Endodermal cell (in vitro differentiated cells): ENCODE results near the gene SLC6A18. TPM values are rescaled to one million over a fixed set of nuclear protein-coding genes. Genes with fewer than 3 reads are reported as not detected.

Experiments
- DNase-seq: peaks from one replicate; pipeline ENCODE4 v3.0.0-alpha.2; 2017
- H3K27ac ChIP-seq: 2 replicates; pipeline ENCODE4 v1.5.1; 2013; ENCODE audit warnings: mild to moderate bottlenecking, low read depth, low read length, moderate library complexity
- H3K27me3 ChIP-seq: 2 replicates; pipeline ENCODE4 v1.6.1; 2013; ENCODE audit warnings: mild to moderate bottlenecking, low read length, moderate library complexity; ENCODE audit not compliant: insufficient read depth, control insufficient read depth, poor library complexity, severe bottlenecking
- H3K36me3 ChIP-seq: 2 replicates; pipeline ENCODE4 v1.7.0; 2013; ENCODE audit warnings: mild to moderate bottlenecking, low read length, moderate library complexity; ENCODE audit not compliant: control insufficient read depth, insufficient read depth
- H3K4me1 ChIP-seq: one replicate; pipeline ENCODE4 v1.7.0; 2013; ENCODE audit warnings: low read length; ENCODE audit not compliant: control insufficient read depth, insufficient read depth
- H3K4me3 ChIP-seq: 2 replicates; pipeline ENCODE4 v1.5.1; 2013; ENCODE audit warnings: mild to moderate bottlenecking, low read length, moderate library complexity
- H3K9ac ChIP-seq: 2 replicates; pipeline ENCODE4 v1.6.1; 2013; ENCODE audit warnings: mild to moderate bottlenecking, low read length, moderate library complexity; ENCODE audit not compliant: poor library complexity, severe bottlenecking; ENCODE audit errors: extremely low read depth
- H3K9me3 ChIP-seq: 2 replicates; pipeline ENCODE4 v1.6.1; 2013; ENCODE audit warnings: mild to moderate bottlenecking, low read length, moderate library complexity; ENCODE audit not compliant: control insufficient read depth
- H3K27ac Mint-ChIP-seq: 2 replicates; pipeline ENCODE4 v1.8.0; 2020; ENCODE audit warnings: mixed read lengths
- H3K27me3 Mint-ChIP-seq: 2 replicates; pipeline ENCODE4 v1.8.0; 2021; ENCODE audit warnings: mild to moderate bottlenecking, mixed read lengths; ENCODE audit not compliant: insufficient read depth
- H3K36me3 Mint-ChIP-seq: 2 replicates; pipeline ENCODE4 v1.8.0; 2020; ENCODE audit warnings: low read depth, mixed read lengths
- H3K4me1 Mint-ChIP-seq: 2 replicates; pipeline ENCODE4 v1.8.0; 2020; ENCODE audit warnings: mixed read lengths
- H3K4me3 Mint-ChIP-seq: 2 replicates; pipeline ENCODE4 v1.8.0; 2020; ENCODE audit warnings: mild to moderate bottlenecking, moderate library complexity, mixed read lengths
- H3K9me3 Mint-ChIP-seq: 2 replicates; pipeline ENCODE4 v1.8.0; 2020; ENCODE audit warnings: mild to moderate bottlenecking, mixed read lengths
- WGBS, 2 experiments: methylation state at CpG; one replicate each; pipeline versions ENCODE4 v1.1.5 to v1.1.7; 2013; ENCODE audit warnings: missing lambda C conversion rate in 2 of 2, mixed read lengths in 1 of 2; ENCODE audit not compliant: insufficient coverage in 1 of 2, insufficient read length in 1 of 2; 5-methylcytosine and 5-hydroxymethylcytosine counted together
- total RNA-seq, 2 donors: library from RNA; stranded (reverse); fragmentation: NEBNext Ultra II Directional in 1 of 2; extraction: Animal tissue kit (Norgen Biotek cat#: 25700) in 1 of 2; gene quantifications; 2 replicates in 1 of 2; 3 replicates in 1 of 2; pipeline ENCODE4 v1.2.1, GENCODE V29; 2021
- TF ChIP-seq, protein P1 (sequence below): fragments of 200-600 bp; sonication (generic); conservative IDR thresholded peaks from 2 replicates; pipeline ENCODE4 v1.5.0; 2021; ENCODE audit warnings: antibody characterized with exemption, mild to moderate bottlenecking

SLC6A18 gene
- total RNA-seq, 2 donors from 2014 or later: not detected

DNA sequence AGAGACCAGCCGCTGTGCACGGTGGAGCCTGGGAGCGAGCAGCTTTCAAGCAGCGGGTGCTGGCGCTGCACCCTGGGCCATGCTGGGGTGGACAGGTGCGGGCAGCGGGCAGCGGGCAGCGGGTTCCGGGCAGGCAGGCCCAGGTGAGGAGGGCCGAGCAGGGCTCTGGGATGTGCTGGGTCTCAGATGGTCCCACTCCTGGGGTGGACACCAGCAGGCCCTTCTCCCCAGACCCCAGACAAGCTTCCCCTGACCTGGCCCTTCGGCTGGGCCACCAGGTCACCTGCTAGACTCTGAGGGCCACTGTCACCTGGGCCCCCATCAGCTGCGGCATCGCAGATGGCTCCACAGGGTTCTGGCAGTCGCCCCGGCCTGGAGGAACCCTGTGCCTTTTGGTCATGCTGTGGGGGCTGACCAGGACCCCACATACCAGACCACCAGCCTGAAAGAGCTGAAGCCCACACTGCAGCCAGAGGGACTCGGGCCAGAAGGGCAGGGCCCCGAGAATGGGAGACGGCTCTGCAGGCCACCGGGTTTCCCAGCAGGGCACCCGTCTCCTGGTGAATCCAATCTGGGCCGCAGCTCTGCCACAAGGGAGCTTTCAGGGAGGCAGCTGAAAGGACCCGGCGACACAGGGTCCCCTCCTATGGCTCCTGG is 21.7 kb upstream of the SLC6A18 start:
- H3K9me3 ChIP-seq: no peaks in the 10 kb centered on the region
- Mint-ChIP-seq H3K36me3 (no peaks in the 10 kb centered on the region), H3K27me3 (peaks cover 3% of the 10 kb centered on the region), H3K9me3 (no peaks in the 10 kb centered on the region), H3K4me3 (no peak overlapping the region), H3K27ac (no peak overlapping the region), H3K4me1 (peaks cover 5% of the 10 kb centered on the region)
- no peak overlapping the region for H3K9ac ChIP-seq
- H3K36me3 ChIP-seq: no peaks in the 10 kb centered on the region
- TF ChIP-seq, protein P1, sequence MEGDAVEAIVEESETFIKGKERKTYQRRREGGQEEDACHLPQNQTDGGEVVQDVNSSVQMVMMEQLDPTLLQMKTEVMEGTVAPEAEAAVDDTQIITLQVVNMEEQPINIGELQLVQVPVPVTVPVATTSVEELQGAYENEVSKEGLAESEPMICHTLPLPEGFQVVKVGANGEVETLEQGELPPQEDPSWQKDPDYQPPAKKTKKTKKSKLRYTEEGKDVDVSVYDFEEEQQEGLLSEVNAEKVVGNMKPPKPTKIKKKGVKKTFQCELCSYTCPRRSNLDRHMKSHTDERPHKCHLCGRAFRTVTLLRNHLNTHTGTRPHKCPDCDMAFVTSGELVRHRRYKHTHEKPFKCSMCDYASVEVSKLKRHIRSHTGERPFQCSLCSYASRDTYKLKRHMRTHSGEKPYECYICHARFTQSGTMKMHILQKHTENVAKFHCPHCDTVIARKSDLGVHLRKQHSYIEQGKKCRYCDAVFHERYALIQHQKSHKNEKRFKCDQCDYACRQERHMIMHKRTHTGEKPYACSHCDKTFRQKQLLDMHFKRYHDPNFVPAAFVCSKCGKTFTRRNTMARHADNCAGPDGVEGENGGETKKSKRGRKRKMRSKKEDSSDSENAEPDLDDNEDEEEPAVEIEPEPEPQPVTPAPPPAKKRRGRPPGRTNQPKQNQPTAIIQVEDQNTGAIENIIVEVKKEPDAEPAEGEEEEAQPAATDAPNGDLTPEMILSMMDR: no peak
- H3K4me1 ChIP-seq: no peaks in the 10 kb centered on the region
- 88 to 95% methylated on average over 19 to 24 of the region's 24 CpGs for WGBS, 2 experiments
- H3K4me3 ChIP-seq: no peak overlapping the region
- H3K27ac ChIP-seq: no peak overlapping the region
- DNase-seq: no peak
- H3K27me3 ChIP-seq: peaks cover 9% of the 10 kb centered on the region

DNA sequence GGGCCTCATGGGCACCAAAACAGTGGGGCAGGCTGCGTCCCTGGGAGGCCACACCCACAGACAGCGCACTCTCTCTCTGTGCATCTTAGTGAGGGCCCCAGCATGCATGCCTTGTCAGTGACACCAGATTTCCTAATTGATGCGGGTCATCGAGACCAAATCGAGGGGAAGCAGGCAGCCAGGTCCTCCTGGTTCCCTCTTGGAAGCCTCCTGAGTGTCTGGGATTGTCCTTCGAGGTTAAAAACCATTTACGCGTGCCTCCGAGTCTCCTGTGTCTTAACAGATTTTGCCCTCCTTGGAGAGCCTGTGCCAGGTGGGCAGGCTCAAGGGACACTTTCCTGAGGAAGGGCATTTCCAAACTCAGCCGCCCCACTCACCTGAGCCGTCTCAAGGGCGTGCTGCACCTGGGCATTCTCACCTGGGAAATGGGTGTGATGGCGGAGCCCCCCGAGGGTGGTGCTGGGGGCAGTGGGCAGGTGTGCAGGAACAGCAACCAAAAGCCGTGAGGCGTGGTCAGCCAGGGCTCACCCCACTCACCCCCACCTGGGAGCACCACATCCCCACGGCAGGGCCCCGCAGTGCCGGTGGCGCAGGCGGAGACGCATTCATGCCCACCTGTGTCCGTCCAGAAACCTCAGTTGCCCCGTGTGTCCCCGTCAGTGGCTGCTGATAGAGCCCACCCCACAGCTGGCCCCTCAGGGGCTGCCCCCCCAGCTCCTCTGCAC is 21.1 kb upstream of the SLC6A18 start:
- 90 to 97% methylated on average over 16 to 25 of the region's 25 CpGs for WGBS, 2 experiments
- Mint-ChIP-seq H3K27me3 (peaks cover 3% of the 10 kb centered on the region), H3K36me3 (no peaks in the 10 kb centered on the region), H3K4me3 (no peak overlapping the region), H3K4me1 (peaks cover 5% of the 10 kb centered on the region), H3K9me3 (no peaks in the 10 kb centered on the region), H3K27ac (no peak overlapping the region)
- peaks cover 6% of the 10 kb centered on the region for H3K27me3 ChIP-seq
- H3K9ac ChIP-seq: no peak overlapping the region
- no peak overlapping the region for H3K27ac ChIP-seq
- no peaks in the 10 kb centered on the region for H3K9me3 ChIP-seq
- TF ChIP-seq, protein P1: no peak
- no peak for DNase-seq
- no peaks in the 10 kb centered on the region for H3K4me1 ChIP-seq
- H3K36me3 ChIP-seq: no peaks in the 10 kb centered on the region
- H3K4me3 ChIP-seq: no peak overlapping the region

DNA sequence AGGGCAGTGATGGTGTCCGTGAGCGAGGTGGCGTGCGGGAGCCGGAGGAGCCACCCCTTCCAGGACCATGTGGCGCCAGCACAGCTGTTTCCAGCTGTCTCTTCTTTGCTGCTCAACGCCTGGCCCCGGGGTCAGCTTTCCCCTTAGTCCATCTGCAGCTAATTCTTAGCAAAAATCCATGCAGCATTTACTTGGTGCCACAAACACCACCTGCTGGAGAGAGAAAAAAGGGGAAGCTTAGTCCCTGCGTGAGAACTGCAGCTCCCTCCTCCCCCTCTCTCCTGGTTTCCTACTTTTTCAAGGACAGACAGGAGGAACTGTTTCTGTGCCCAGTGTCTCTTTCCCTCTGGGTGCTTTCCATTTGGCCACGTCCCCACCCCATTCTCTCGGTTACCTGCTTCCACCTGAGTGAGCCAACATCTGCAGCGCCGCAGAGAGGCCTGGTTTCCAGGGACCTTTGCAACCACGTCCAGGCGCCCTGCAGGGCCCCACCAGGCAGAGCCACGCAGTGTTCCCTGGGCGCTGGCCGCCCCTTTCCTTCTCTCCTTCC is 20.4 kb upstream of the SLC6A18 start:
- H3K36me3 Mint-ChIP-seq: no peaks in the 10 kb centered on the region
- TF ChIP-seq, protein P1: peak; percentile 74
- Histone ChIP-seq H3K4me1 (no peaks in the 10 kb centered on the region), H3K27me3 (no peaks in the 10 kb centered on the region), H3K4me3 (no peak overlapping the region), H3K36me3 (no peaks in the 10 kb centered on the region), H3K9ac (no peak overlapping the region), H3K27ac (no peak overlapping the region), H3K9me3 (no peaks in the 10 kb centered on the region)
- H3K4me3 Mint-ChIP-seq: no peak overlapping the region
- peaks cover 5% of the 10 kb centered on the region for H3K4me1 Mint-ChIP-seq
- peaks cover 3% of the 10 kb centered on the region for H3K27me3 Mint-ChIP-seq
- 74 to 79% methylated on average over 12 to 18 of the region's 18 CpGs for WGBS, 2 experiments
- DNase-seq: peak; percentile 78
- no peak overlapping the region for H3K27ac Mint-ChIP-seq
- no peaks in the 10 kb centered on the region for H3K9me3 Mint-ChIP-seq
